SIG-M5 treated with dmso at 0.1 percent for 504 hours (cell line): ENCODE data around the gene FKBP2.

Experiments used
- DNase-seq: peaks from one replicate; lab custom pipeline; 2025; ENCODE audit not compliant: unreplicated experiment; lab: John Stamatoyannopoulos, UW

FKBP2 gene

GRCh38 chr11:64263021-64263946 lies 22.4 kb downstream of the FKBP2 start:
- no peak for DNase-seq

GRCh38 chr11:64263947-64264317 lies 23.0 kb downstream of the FKBP2 start:
- DNase-seq: no peak

DNA sequence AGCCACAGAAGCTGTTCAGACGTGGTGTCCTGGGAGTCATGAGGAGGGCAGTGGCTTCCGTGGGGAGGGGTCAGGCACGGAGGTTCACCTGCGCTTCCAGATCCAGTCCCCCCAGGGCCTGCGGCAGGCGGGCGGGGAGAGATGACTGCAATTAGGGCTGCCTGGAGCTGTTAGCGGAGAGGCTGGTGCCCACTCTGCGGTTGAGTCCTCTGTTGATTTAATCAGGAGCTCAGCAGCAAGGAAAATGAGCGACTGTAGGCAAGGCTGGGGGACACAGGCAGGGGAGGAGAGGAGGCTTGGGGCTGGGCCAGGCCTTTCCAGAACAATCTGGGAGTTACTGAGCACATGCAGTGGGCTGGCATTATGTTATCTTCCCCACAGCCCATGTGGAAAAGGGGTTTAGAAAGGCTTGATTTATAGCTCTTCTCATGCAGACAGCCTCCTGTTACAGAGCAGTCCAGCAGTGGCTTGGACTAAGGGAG lies 23.5 kb downstream of the FKBP2 start:
- no peak for DNase-seq

DNA sequence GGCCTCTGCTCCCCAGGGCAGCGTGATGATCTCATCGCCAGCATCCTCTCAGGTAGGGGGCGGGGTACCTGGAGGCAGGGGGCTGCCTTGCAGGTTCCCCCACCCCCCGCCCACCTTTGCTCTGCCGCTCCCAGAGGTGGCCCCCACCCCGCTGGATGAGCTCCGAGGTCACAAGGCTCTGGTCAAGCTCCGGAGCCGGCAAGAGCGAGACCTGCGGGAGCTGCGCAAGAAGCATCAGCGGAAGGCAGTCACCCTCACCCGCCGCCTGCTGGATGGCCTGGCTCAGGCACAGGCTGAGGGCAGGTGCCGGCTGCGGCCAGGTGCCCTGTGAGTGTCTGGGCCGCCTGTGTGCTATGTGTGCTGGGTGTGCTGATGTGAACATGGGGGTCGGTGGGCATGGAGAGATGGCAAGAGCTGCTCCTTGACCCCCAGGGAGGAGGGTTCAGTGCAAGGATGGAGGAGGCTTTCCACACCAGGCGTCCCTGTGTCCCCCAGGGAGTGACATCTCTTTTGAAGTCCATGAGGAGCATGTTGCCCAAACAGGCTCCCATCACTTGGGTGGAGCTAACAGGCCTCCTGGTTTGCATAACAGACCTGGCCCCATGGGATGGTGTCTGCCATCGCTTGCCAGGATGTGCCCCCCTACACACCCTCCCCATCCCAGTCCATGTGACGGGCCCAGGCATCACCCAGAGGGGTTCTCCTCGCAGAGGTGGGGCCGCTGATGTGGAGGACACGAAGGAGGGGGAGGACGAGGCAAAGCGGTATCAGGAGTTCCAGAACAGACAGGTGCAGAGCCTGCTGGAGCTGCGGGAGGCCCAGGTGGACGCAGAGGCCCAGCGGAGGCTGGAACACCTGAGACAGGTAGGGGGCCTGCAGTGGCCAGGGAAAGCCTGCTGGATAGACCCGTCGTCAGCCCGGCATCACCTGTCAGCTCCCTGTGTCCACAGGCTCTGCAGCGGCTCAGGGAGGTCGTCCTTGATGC lies 24.6 kb downstream of the FKBP2 start:
- no peak for DNase-seq

DNA sequence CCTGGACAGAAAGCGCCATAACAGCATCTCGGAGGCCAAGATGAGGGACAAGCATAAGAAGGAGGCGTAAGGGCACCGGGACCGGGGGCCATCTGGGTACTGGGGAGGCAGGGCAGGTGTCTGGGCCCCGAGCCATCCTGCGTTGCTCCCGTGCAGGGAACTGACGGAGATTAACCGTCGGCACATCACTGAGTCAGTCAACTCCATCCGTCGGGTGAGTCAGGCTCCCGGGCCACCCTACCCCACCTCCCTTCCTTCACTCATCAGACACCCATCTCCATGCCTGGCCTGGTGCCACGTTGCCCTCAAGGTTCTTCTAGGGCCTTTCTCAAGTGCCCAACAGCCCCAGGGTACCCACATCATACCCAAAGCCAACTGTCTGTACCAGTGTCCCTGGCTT lies 25.4 kb downstream of the FKBP2 start:
- DNase-seq: no peak

DNA sequence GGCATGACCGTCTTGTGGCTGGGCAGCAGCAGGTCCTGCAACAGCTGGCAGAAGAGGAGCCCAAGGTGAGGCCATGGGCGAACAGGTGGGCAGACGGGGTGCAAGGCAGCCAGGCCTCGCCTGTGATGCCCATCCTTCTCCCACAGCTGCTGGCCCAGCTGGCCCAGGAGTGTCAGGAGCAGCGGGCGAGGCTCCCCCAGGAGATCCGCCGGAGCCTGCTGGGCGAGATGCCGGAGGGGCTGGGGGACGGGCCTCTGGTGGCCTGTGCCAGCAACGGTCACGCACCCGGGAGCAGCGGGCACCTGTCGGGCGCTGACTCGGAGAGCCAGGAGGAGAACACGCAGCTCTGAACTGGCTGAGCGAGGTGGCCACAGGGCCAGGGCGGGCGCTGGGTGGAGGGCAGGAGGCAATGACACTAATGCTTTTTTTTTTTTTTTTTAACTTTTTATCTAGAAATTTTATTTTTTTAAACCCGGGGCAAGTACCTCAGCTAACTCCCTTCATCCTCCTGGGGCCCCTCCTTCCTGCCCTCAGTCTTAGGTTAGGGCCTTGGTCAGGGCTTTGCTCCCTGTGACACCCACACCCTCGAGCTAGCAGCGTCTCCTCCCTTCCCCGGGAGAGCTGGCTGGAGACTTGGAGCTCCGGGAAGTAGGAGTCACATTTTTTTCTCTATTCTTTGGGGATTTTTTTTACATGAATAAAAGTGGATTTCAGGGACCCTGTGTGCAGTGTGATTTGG lies 26.5 kb downstream of the FKBP2 start:
- no peak for DNase-seq

- DNase-seq: peak; percentile 9
These were observed 27.4 kb downstream of the FKBP2 start for GRCh38 chr11:64268025-64268892.

DNA sequence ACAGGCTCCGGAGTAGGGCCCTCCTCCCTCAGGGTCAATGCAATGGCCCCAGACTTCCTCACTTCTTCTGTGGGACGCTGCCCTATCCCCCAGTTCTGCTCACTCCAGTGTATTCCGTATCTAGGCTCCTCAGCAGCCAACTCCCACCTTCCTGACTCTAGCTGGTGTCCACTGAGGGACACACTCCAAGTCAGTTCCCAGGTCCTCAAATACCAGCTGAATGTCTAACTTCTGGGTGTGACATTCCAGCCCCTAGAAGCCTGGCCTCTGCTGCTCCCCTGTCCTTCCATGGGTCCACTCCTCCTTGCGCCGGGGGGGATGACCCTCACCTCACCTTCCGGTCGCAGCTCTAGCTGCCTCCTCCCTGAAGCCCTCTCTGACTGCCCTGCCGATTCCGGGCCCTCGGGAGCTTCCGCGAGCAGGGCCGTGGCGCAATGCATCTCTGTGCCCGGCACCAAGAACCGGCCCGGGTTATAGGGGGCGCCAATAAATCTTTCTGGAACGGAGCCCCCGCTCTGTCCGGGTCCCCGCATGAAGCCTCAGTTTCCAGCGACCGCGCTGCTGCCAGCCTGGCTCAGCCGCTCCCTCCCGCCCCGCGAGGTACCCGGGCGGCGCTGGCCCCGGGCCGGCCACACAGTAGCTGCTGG lies 28.1 kb downstream of the FKBP2 start:
- peak; percentile 62 for DNase-seq

DNA sequence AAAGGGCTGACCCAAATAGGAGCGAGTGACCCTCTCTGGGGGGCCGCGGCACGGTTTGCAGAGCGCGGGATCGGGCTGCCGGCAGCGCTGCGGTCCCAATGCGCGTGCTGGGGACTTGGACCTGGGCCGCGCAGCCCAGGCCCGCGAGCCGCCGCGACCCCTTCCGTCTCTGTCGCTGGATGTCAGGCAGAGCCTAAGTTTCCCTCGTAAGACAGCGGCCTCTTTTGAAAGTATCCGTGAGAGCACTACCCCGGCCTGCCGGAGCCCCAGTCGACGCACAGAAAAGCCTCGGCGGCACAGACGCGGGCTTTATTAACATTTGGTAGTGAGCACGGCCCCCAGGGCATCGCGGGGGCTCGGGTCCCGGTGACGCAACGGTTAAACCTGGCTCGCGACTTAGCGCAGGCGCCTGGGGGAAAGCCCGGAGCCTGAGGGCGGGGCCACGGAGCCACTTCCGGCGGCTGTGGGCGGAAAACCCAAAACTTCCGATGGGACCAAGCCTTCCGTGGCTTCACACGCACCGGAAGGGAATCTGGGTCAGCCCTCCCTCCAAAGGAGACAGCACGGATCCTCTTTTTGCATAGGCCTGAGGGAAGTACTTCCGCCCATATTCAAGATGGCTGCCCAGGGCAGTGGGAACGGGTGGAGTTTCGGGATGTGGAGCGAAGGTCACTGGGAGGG lies 28.8 kb downstream of the FKBP2 start:
- DNase-seq: peak; percentile 99

DNA sequence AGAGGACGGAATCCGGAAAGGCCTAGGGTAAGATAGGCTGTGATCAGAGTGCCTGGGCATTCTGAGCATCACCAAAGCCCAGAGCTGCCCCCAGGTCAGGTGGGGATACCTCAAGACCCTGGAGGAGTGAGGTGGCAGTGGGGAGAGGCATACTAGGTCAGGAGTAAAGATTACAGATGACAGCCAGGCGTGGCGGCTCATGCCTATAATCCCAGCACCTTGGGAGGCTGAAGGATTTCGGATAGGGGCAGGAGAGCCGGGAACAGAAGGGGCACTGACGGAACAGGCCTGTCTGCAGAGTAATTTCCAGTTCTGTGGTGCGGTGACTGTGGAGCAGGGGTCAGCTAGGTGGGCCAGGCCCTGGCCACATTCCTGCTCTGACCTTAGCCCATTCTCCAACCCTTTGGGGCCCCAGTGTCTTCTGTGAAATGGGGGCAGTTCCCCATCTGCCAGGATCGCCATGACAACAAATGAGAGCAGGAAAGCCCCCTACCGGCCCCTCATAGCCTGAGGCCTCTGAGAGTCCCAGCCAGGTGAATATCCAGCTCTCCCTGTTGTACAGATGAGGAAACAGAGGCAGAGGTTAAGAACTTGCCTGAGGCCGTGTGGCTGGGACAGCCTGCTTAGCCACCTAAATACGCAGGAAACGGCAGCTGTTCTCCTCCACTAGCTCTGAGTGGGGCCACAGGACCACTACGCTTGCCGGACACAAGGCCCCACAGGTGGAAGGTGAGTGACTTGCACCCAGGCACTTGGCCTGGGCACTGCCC lies 34.3 kb downstream of the FKBP2 start:
- no peak for DNase-seq

DNA sequence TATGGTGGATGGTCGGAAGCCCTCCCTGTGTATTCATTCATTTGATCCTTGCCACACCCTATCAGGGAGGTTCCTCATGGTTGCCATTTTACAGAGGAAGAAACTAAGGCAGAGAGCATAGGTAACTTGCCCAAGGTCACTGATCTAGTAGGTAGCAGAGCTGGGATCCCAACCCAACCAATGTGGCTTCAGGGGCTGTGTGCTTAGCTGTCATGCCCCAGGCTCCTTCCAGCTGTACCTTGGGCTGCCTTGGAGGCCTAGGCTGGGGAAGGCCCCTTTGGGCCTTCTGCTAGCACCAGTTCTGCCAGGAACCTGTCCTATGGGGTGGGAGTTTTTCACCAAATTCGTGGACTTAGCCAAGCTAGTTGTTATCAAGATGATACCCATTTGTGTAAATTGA lies 34.9 kb downstream of the FKBP2 start:
- DNase-seq: no peak

DNA sequence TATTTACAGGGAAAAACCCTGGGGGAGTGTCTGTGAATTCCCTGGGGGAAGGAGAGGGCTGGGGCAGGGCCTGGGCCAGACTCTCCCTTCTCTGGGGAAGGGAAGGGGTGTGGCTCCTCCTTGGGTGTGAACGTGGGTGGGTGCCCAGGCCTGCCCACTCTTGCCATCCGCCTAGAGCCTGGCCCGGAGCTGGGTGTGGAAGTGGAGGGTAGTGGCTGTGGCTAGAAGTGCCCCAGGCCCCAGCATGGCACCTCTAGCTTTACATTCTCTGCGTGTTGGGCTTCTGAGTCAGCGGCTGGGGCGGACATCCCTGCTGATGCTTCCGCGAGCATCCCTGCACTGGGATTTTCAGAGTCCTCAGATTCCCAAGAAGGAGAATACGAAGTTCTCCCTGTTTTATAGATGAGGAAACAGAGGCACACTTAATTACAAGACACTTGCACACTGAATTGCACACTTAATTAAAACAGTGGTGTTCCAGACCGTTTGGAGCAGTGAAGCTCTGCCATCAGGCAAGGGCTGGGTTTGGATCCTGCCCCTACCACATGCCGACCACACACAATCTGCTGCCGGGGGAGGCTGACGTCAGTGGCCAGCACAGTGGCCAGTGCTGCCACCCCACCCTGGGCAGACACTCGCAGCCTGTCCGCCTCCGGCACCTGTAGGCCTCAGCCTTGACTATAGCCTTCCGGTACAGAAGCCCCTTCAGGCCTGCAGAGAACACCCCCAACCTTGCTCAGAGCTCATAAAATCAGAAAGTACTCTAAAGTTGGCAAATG lies 35.9 kb downstream of the FKBP2 start:
- DNase-seq: no peak

GRCh38 chr11:64278576-64279190 lies 37.8 kb downstream of the FKBP2 start:
- DNase-seq: no peak

- no peak for DNase-seq
These were observed 41.3 kb downstream of the FKBP2 start for GRCh38 chr11:64281957-64282770.

DNA sequence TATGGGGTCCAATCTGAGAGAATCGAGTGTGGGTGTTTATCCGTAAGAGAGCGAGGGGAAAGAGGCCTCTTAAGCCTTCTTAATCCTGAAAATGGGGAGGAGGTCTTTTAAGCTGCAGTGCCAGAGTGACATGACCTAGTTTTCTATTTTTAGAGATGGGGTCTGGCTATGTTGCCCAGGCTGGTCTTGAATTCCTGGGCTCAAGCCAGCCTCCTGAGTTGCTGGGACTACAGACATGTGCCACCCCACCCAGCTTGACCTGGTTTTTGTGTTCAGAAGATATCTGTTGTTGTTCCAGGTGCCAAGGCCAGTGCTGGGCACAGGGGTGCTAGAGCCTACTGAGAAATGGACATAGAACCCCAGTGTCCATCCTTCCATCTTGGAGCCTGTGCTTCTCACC lies 42.2 kb downstream of the FKBP2 start:
- DNase-seq: no peak
